BJ (cell line): ENCODE data around the gene CCDC91. TPM values are rescaled to one million over a fixed set of nuclear protein-coding genes. Genes with fewer than 3 reads are reported as not detected.

Experiments
- CTCF ChIA-PET: fragments of 350-600 bp; formaldehyde crosslinking; extraction: SDS; loops from one replicate; lab custom pipeline; 2021; ENCODE audit warnings: antibody characterized with exemption, inconsistent platforms; lab: Yijun Ruan, JAX
- POLR2A ChIA-PET: fragments of 300-600 bp; sonication (Branson Sonifier 250); formaldehyde crosslinking; extraction: SDS; loops from one replicate; lab custom pipeline; 2021; ENCODE audit warnings: antibody characterized with exemption; lab: Charles Lee
- DNase-seq: peaks from one replicate; pipeline ENCODE4 v3.0.0-alpha.2; 2011; ENCODE audit warnings: low read depth
- H3K27me3 ChIP-seq: 2 replicates; pipeline ENCODE4 v1.6.0; 2011; ENCODE audit warnings: low read length; ENCODE audit not compliant: control insufficient read depth, insufficient read depth
- H3K36me3 ChIP-seq: 2 replicates; pipeline ENCODE4 v1.5.1; 2011; ENCODE audit warnings: low read length; ENCODE audit not compliant: control insufficient read depth, insufficient read depth
- H3K4me3 ChIP-seq: 2 replicates; pipeline ENCODE4 v1.5.1; 2011; ENCODE audit warnings: low read depth, mild to moderate bottlenecking, control low read depth, low read length
- CTCF ChIP-seq: IDR thresholded peaks from 2 replicates; pipeline ENCODE4 v1.5.1; 2011; ENCODE audit warnings: low read depth, mild to moderate bottlenecking, control low read depth, inconsistent platforms, low read length, moderate library complexity; ENCODE audit not compliant: insufficient read depth
- polyA plus RNA-seq: library from polyadenylated mRNA; depleted of rRNA; stranded (reverse); fragments of >200 nt; gene quantifications from 2 replicates; pipeline ENCODE4 v1.2.3, GENCODE V29; 2011

Gene CCDC91
- polyA plus RNA-seq, 1 experiment = 11.9 TPM

- H3K36me3 ChIP-seq = no peaks in the 10 kb centered on the region
- H3K4me3 ChIP-seq = no peak overlapping the region
- no peak for TF ChIP-seq CTCF
- CTCF ChIA-PET = no interaction called here
- POLR2A ChIA-PET = no interaction called here
- no peak for DNase-seq
- H3K27me3 ChIP-seq = no peaks in the 10 kb centered on the region
Observed at GRCh38 chr12:28343713-28344112, 153.5 kb downstream of the CCDC91 start.

GRCh38 chr12:28346567-28346966 is 156.3 kb downstream of the CCDC91 start:
- no peaks in the 10 kb centered on the region for H3K27me3 ChIP-seq
- H3K4me3 ChIP-seq = no peak overlapping the region
- ChIA-PET CTCF (interaction anchor here (0.6 kb wide), 1 partner anchor 764 kb away, joined by 4 read pairs; no protein-coding TSS in a partner anchor), POLR2A (no interaction called here)
- DNase-seq = no peak
- no peaks in the 10 kb centered on the region; the same call in 1 of the 2 replicates for H3K36me3 ChIP-seq
- no peak for TF ChIP-seq CTCF

GRCh38 chr12:28349196-28349595 is 158.9 kb downstream of the CCDC91 start:
- DNase-seq = no peak
- Histone ChIP-seq H3K36me3 (no peaks in the 10 kb centered on the region; the same call in 1 of the 2 replicates), H3K27me3 (no peaks in the 10 kb centered on the region), H3K4me3 (no peak overlapping the region)
- ChIA-PET POLR2A (no interaction called here), CTCF (interaction anchor here (0.7 kb wide), 1 partner anchor 1497 kb away, joined by 3 read pairs; no protein-coding TSS in a partner anchor)
- no peak for TF ChIP-seq CTCF

- no peaks in the 10 kb centered on the region for H3K27me3 ChIP-seq
- DNase-seq = no peak
- no peak for TF ChIP-seq CTCF
- no peak overlapping the region for H3K4me3 ChIP-seq
- CTCF ChIA-PET = no interaction called here
- POLR2A ChIA-PET = no interaction called here
- no peaks in the 10 kb centered on the region; the same call in 1 of the 2 replicates for H3K36me3 ChIP-seq
Observed at GRCh38 chr12:28350502-28350901, 160.2 kb downstream of the CCDC91 start.

- Histone ChIP-seq H3K27me3 (no peaks in the 10 kb centered on the region), H3K36me3 (no peaks in the 10 kb centered on the region; the same call in 1 of the 2 replicates), H3K4me3 (no peak overlapping the region)
- ChIA-PET POLR2A (no interaction called here), CTCF (no interaction called here)
- no peak for TF ChIP-seq CTCF
- no peak for DNase-seq
Observed at GRCh38 chr12:28351414-28351813, 161.2 kb downstream of the CCDC91 start.
